Endothelial cell of umbilical vein (primary cell): ENCODE results near the gene TF. TPM values are rescaled to one million over a fixed set of nuclear protein-coding genes. Genes with fewer than 3 reads are reported as not detected.

Experiments used
- BruUV-seq: library from RNA; stranded (reverse); fragments of 400-500 nt; replicated peaks from 2 replicates; lab custom pipeline; 2021; lab: Mats Ljungman, UMichigan
- CTCF ChIA-PET: fragments of 300-600, 350-600 bp; sonication (Branson Sonifier 250); formaldehyde crosslinking; loops from one replicate; lab custom pipeline; 2021; ENCODE audit warnings: antibody characterized with exemption, inconsistent platforms; lab: Charles Lee
- POLR2A ChIA-PET: fragments of 300-600, 350-600 bp; sonication (Branson Sonifier 250); formaldehyde crosslinking; loops from one replicate; lab custom pipeline; 2021; ENCODE audit warnings: antibody characterized with exemption, inconsistent platforms; lab: Charles Lee
- DNase-seq: peaks from one replicate; pipeline ENCODE4 v3.0.0-alpha.2; 2011; ENCODE audit warnings: low read depth, low spot score
- FAIRE-seq: peaks from 2 replicates; lab custom pipeline; 2011; peaks lifted over from hg19 to GRCh38; lab: Jason Lieb, UNC
- H2AFZ ChIP-seq: 2 replicates; pipeline ENCODE4 v1.6.0; 2012; ENCODE audit warnings: low read depth, low read length, control low read depth, inconsistent platforms
- H3K27ac ChIP-seq: 2 replicates; pipeline ENCODE4 v1.5.1; 2011; ENCODE audit warnings: low read depth, mild to moderate bottlenecking, control low read depth, low read length, moderate library complexity; ENCODE audit not compliant: insufficient read depth
- H3K27me3 ChIP-seq, 2 experiments: 2 replicates each; pipeline versions ENCODE4 v1.6.0 to v1.6.1; 2011; ENCODE audit warnings: low read length in 2 of 2, mixed read lengths in 1 of 2; ENCODE audit not compliant: control insufficient read depth in 2 of 2, insufficient read depth in 2 of 2
- H3K36me3 ChIP-seq, 2 experiments: 2 replicates in 1 of 2; 3 replicates in 1 of 2; pipeline ENCODE4 v1.5.1; 2011; ENCODE audit warnings: low read length in 2 of 2, mild to moderate bottlenecking in 1 of 2, moderate library complexity in 1 of 2; ENCODE audit not compliant: control insufficient read depth in 2 of 2, insufficient read depth in 2 of 2; ENCODE audit errors: extremely low read depth in 1 of 2
- H3K4me1 ChIP-seq: 3 replicates; pipeline ENCODE4 v1.5.1; 2011; ENCODE audit warnings: mild to moderate bottlenecking, low read length; ENCODE audit not compliant: control insufficient read depth, insufficient read depth; ENCODE audit errors: extremely low read depth
- H3K4me2 ChIP-seq: 2 replicates; pipeline ENCODE4 v1.6.1; 2011; ENCODE audit warnings: low read length, control low read depth, mixed read lengths; ENCODE audit not compliant: insufficient read depth
- H3K4me3 ChIP-seq, 3 experiments: fragments of 200-600 bp in 1 of 3; sonication (generic), shearing (Covaris generic) in 1 of 3; replicated peaks in 1 of 3; 2 replicates each; pipeline ENCODE4 v1.5.1; 2011 to 2016; ENCODE audit warnings: control low read depth in 3 of 3, low read length in 3 of 3, mild to moderate bottlenecking in 2 of 3, inconsistent platforms in 1 of 3, low read depth in 1 of 3, moderate library complexity in 1 of 3; ENCODE audit not compliant: insufficient read depth in 1 of 3
- H3K79me2 ChIP-seq: 2 replicates; pipeline ENCODE4 v1.6.0; 2012; ENCODE audit warnings: low read length, inconsistent platforms; ENCODE audit not compliant: control insufficient read depth, insufficient read depth
- H3K9ac ChIP-seq: replicated peaks from 2 replicates; pipeline ENCODE3; 2011; ENCODE audit warnings: low read length, control low read depth; ENCODE audit not compliant: insufficient read depth; ENCODE audit errors: extremely low read depth
- H3K9me1 ChIP-seq: replicated peaks from 3 replicates; pipeline ENCODE4 v1.6.0; 2011; ENCODE audit warnings: mild to moderate bottlenecking, low read length; ENCODE audit not compliant: control insufficient read depth, insufficient read depth; ENCODE audit errors: extremely low read depth
- H3K9me3 ChIP-seq: replicated peaks from 2 replicates; pipeline ENCODE4 v1.5.1; 2012; ENCODE audit warnings: low read length, inconsistent platforms; ENCODE audit not compliant: control insufficient read depth, insufficient read depth
- H4K20me1 ChIP-seq: replicated peaks from 2 replicates; pipeline ENCODE3; 2011; ENCODE audit warnings: mild to moderate bottlenecking, low read length; ENCODE audit not compliant: control insufficient read depth, insufficient read depth; ENCODE audit errors: extremely low read depth
- FOS ChIP-seq: IDR thresholded peaks from 2 replicates; pipeline ENCODE4 v1.6.1; 2011; ENCODE audit warnings: mild to moderate bottlenecking, low read length, moderate library complexity, borderline replicate concordance; ENCODE audit not compliant: insufficient read depth
- GATA2 ChIP-seq: IDR thresholded peaks from 2 replicates; pipeline ENCODE4 v1.7.0; 2011; ENCODE audit warnings: low read depth, mild to moderate bottlenecking, moderate library complexity, mixed read lengths, low read length; ENCODE audit not compliant: insufficient read length, insufficient read depth
- MYC ChIP-seq: IDR thresholded peaks from one replicate; pipeline ENCODE4 v1.6.1; 2011; ENCODE audit warnings: mild to moderate bottlenecking, low read depth, low read length
- POLR2AphosphoS5 ChIP-seq: IDR thresholded peaks from 2 replicates; pipeline ENCODE4 v1.6.1; 2012; ENCODE audit warnings: low read depth, mild to moderate bottlenecking, control low read depth, low read length, moderate library complexity; ENCODE audit not compliant: insufficient read depth
- dilution Hi-C: fragments of 300-500 bp; cut with MboI; formaldehyde crosslinking; loops from one replicate; pipeline ENCODE4 v1.15.0; 2019; ENCODE audit warnings: low sequenced_read_pairs; ENCODE audit not compliant: extremely low pct_ligation_motif_present
- intact Hi-C: fragments of 100-400 bp; cut with micrococcal nuclease; formaldehyde crosslinking; loops from one replicate; pipeline ENCODE4 v1.10.0; 2022
- polyA plus RNA-seq, 4 experiments: library from polyadenylated mRNA; depleted of rRNA in 3 of 4; stranded (reverse) in 3 of 4; unstranded in 1 of 4; fragments of >200 nt; gene quantifications; 2 replicates each; pipeline versions ENCODE4 v1.2.1 to v1.2.3, GENCODE V29; 2011 to 2012; ENCODE audit warnings: missing spikeins in 1 of 4
- total RNA-seq: library from RNA; stranded (reverse); gene quantifications from 2 replicates; pipeline ENCODE4 v1.2.3, GENCODE V29; 2021
- TF ChIP-seq, protein P1 (sequence below), 2 donors: IDR thresholded peaks; 1 replicate in 1 of 2; 2 replicates in 1 of 2; pipeline ENCODE4 v1.5.1; 2011; ENCODE audit warnings: low read length in 2 of 2, mild to moderate bottlenecking in 2 of 2, moderate library complexity in 2 of 2, control low read depth in 1 of 2, inconsistent platforms in 1 of 2, low read depth in 1 of 2; ENCODE audit not compliant: insufficient read depth in 1 of 2; ENCODE audit errors: extremely low read depth in 1 of 2
- TF ChIP-seq, protein P2 (sequence below): IDR thresholded peaks from 2 replicates; pipeline ENCODE4 v1.6.1; 2011; ENCODE audit not compliant: insufficient read depth, insufficient read length

The TF gene
- total and polyA plus RNA-seq, 2 donors (not counting 3 experiments of a cell fraction or from before 2014, with no cell fraction given), result 0.32 to 0.69 TPM

GRCh38 chr3:133788024-133788423 lies 41.8 kb downstream of the TF start:
- H3K36me3 ChIP-seq, result no peaks in the 10 kb centered on the region
- BruUV-seq, result no TSS peak
- ChIA-PET CTCF (no interaction called here), POLR2A (no interaction called here)
- H3K4me1 ChIP-seq, result no peaks in the 10 kb centered on the region
- H2AFZ ChIP-seq, result no peak overlapping the region
- TF ChIP-seq, protein P1, sequence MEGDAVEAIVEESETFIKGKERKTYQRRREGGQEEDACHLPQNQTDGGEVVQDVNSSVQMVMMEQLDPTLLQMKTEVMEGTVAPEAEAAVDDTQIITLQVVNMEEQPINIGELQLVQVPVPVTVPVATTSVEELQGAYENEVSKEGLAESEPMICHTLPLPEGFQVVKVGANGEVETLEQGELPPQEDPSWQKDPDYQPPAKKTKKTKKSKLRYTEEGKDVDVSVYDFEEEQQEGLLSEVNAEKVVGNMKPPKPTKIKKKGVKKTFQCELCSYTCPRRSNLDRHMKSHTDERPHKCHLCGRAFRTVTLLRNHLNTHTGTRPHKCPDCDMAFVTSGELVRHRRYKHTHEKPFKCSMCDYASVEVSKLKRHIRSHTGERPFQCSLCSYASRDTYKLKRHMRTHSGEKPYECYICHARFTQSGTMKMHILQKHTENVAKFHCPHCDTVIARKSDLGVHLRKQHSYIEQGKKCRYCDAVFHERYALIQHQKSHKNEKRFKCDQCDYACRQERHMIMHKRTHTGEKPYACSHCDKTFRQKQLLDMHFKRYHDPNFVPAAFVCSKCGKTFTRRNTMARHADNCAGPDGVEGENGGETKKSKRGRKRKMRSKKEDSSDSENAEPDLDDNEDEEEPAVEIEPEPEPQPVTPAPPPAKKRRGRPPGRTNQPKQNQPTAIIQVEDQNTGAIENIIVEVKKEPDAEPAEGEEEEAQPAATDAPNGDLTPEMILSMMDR (IDR thresholded peaks at IDR 0.05; ENCODE audit: extremely low read depth in 1 of 2, insufficient read depth in 1 of 2, low read depth in 1 of 2, low read length in 2 of 2), result no peak
- TF ChIP-seq, protein P2, sequence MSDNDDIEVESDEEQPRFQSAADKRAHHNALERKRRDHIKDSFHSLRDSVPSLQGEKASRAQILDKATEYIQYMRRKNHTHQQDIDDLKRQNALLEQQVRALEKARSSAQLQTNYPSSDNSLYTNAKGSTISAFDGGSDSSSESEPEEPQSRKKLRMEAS, result no peak
- no peak for TF ChIP-seq POLR2AphosphoS5
- intact Hi-C loops, result no loop called here
- FAIRE-seq (no peak), DNase-seq (no peak)
- no peak overlapping the region for H3K27ac ChIP-seq
- no peak overlapping the region for H3K4me3 ChIP-seq
- no peaks in the 10 kb centered on the region for H4K20me1 ChIP-seq
- no peaks in the 10 kb centered on the region for H3K9me3 ChIP-seq
- no peak overlapping the region for H3K9ac ChIP-seq
- H3K4me2 ChIP-seq, result no peak overlapping the region
- H3K9me1 ChIP-seq, result no peaks in the 10 kb centered on the region
- no peaks in the 10 kb centered on the region for H3K79me2 ChIP-seq
- dilution Hi-C loops, result no loop called here
- H3K27me3 ChIP-seq, result peaks cover 0 to 15% of the 10 kb centered on the region in 2 experiments

GRCh38 chr3:133792171-133792763 lies 46.1 kb downstream of the TF start:
- H3K4me1 ChIP-seq, result no peaks in the 10 kb centered on the region
- H3K9ac ChIP-seq, result no peak overlapping the region
- H3K4me3 ChIP-seq, result no peak overlapping the region
- H3K27ac ChIP-seq, result no peak overlapping the region
- POLR2A ChIA-PET, result no interaction called here
- no peak overlapping the region for H2AFZ ChIP-seq
- H3K36me3 ChIP-seq, result no peaks in the 10 kb centered on the region
- no peaks in the 10 kb centered on the region for H4K20me1 ChIP-seq
- CTCF ChIA-PET, result no interaction called here
- no peak for TF ChIP-seq FOS
- TF ChIP-seq, protein P2, result no peak
- TF ChIP-seq, protein P1 (IDR thresholded peaks at IDR 0.05; ENCODE audit: extremely low read depth in 1 of 2, insufficient read depth in 1 of 2, low read depth in 1 of 2, low read length in 2 of 2), result no peak
- no peak for TF ChIP-seq MYC
- TF ChIP-seq GATA2, result no peak
- no peak overlapping the region for H3K4me2 ChIP-seq
- dilution Hi-C loops (no loop called here), intact Hi-C loops (no loop called here)
- peaks cover 0 to 9% of the 10 kb centered on the region in 2 experiments for H3K27me3 ChIP-seq
- no peak for DNase-seq
- H3K9me3 ChIP-seq, result no peaks in the 10 kb centered on the region
- no peaks in the 10 kb centered on the region for H3K9me1 ChIP-seq
- no TSS peak for BruUV-seq
- H3K79me2 ChIP-seq, result no peaks in the 10 kb centered on the region
- no peak for FAIRE-seq
